Smooth muscle cell of the brain vasculature (primary cell): ENCODE measurements around the gene GDPD4.
A peak's percentile ranks its signal among the peaks of the same experiment; 100 is the strongest.

ENCODE experiments used
- DNase-seq: peaks from one replicate; pipeline ENCODE4 v3.0.0-alpha.2; 2012; ENCODE audit warnings: low read depth, low spot score

The GDPD4 gene

DNA sequence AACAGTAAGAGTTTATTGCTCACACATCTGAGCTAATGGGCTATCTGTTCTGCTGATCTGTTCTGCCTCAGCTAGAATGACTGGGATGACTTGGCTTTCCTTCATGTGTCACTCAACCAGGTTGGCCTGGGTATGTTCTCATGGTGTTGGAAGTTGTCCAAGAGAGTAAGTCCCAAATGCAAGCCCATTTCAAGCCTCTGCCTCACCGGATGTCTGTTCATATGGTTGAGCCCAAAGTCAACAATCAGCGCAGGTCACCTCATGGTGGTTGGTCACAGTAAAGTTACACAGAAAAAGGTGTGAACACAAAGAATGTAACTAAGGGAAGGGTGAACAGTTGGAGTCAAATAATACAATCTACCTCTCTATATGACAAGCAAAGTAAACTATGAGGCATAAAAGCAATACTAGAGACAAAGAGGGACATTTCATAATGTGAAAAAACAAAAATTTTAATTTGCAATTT is 1.9 kb downstream of the GDPD4 start:
- no peak for DNase-seq

DNA sequence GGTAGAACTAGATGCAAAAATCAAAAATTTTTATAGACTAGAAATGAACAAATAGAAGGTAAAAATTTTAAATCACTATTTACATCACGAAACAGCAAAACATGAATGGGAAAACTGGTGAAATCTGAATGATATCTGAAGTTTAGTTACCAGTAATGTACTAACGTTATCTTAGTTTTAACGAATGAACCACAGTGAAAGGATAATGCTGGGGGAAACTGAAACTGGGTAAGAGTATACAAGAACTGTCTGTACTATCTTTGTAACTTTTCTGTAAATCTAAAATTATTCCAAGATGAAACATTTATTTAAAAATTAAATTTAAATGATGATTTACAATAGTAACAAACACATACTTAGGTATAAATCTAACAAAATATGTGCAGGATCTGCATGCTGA is 7.4 kb downstream of the GDPD4 start:
- no peak for DNase-seq

- no peak for DNase-seq
Observed at GRCh38 chr11:77289737-77290136, 11.7 kb downstream of the GDPD4 start.

DNA sequence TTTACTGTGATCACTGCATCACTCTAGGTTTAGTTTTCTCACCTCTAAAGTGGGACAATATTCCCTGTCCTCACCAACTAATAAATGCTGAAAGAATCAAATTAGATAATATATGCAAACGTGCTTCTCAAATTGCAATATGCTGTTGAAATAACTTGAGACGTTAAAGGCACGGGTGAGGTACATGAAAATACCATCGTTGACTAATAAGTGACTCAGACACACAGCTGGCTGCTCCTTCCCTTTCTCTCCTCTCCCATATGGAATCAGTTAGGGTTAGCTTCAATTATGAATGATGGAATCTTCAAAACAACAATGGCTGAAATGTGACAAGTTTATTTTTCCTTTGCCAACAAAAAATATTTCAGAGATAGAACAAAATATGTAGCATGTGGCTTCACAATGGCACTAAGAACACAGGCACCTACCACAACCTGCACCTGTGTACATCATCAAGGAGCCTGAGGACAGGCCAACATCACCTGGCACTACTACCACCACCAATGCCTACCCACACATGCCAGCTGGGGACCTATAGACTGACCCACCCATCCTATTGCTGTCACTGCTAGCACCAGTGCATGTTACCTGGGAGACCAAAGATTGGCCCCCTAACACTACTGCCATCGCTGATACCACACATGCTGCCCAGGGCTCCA is 13.7 kb downstream of the GDPD4 start:
- DNase-seq: peak; percentile 43

GRCh38 chr11:77287136-77287535 is 14.3 kb downstream of the GDPD4 start:
- DNase-seq: no peak

GRCh38 chr11:77284476-77285468 is 16.7 kb downstream of the GDPD4 start:
- no peak for DNase-seq

- DNase-seq: no peak
Observed at GRCh38 chr11:77283101-77283500, 18.4 kb downstream of the GDPD4 start.

GRCh38 chr11:77278595-77279506 is 22.6 kb downstream of the GDPD4 start:
- no peak for DNase-seq

- DNase-seq: no peak
Observed at GRCh38 chr11:77276271-77276670, 25.2 kb downstream of the GDPD4 start.

- no peak for DNase-seq
Observed at GRCh38 chr11:77270921-77271320, 30.6 kb downstream of the GDPD4 start.

DNA sequence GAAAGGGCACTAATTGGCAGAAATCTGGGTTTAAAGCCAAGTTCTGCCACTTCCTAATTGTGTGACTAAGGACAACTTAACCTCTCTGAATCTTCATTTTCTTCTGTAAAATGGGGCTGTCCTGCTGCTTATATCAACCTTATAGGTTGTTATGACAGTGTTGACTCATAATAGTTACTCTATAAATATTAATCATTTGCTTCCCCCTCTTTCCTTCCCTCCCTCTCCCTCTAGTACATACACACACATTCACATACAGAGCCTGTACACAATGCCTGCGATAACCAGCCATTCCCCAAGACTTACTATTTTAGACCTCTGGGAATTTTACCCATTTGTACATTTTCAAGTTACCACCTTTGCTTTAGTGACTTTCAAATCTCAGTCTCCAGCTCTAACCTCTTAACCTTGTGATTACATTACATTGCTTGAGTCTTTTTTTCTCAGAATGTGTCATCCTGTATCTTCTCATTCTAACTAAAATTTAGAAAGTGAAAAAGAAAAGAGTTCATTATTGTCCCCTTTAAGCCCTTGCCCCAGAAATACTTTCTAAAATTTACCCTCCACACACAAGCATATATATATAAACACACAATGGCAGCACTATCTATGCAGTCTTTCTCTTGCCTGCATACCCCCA is 31.9 kb downstream of the GDPD4 start:
- no peak for DNase-seq

- no peak for DNase-seq
Observed at GRCh38 chr11:77267962-77268361, 33.5 kb downstream of the GDPD4 start.

GRCh38 chr11:77266766-77267165 is 34.7 kb downstream of the GDPD4 start:
- no peak for DNase-seq

DNA sequence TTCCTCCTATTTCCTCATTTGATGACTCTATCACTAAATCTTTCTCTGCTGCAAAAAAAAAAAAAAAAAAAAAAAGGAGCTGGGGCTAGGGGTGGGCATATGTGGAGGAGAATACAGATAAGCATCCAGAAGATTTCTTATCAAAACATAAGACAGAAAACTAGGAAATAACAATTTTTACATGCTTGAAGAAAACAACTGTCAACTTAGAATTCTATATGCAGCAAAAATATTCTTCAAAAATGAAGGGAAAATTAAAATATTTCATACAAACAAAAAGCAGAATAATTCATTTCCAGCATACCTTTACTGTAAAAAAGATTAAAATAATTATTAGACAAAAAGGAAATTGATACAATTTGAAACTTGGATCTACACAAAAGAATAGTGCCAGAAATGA is 38.7 kb downstream of the GDPD4 start:
- no peak for DNase-seq

GRCh38 chr11:77259641-77260040 is 41.8 kb downstream of the GDPD4 start:
- DNase-seq: no peak

GRCh38 chr11:77253690-77254089 is 47.8 kb downstream of the GDPD4 start:
- DNase-seq: no peak

DNA sequence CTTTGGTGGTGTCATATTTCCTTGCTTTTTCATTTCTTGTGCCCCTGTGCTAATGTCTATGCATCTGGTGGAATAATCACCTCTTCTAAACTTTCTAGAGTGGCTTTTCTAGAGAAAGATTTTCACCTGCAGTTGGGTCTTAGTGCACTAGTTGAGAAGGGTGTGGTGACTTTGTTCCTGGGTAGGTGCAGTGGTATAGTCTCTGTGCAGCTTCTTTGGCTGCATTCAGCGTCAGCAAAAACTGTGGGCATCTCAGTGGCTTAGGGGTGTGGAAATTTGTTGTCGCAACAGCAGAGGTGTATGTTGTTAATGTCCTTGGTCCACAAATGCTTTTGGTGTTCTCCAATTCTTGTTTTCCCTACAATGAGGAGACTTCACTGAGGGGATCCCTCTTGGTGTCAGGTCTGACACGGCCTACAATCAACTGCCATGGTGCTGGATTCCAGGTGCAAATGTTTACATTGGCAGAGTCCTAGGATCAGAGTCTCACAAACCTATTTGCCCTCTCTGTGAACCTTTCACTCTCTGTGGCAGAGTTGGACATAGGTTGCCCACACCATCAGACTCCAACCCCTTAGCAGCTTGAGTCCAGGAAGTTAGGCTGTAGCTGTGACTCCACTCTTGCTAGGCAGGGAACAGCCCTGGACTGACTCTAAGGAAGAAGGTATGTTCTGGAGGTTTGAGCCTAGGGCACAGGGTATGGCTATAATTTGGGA is 48.8 kb downstream of the GDPD4 start:
- no peak for DNase-seq

GRCh38 chr11:77250881-77251640 is 50.4 kb downstream of the GDPD4 start:
- DNase-seq: no peak

GRCh38 chr11:77249427-77249826 is 52.1 kb downstream of the GDPD4 start:
- DNase-seq: no peak
